A549 (cell line): Measurements from ENCODE around the gene ALDH1A2.

ENCODE experiments used
- BHLHE40 ChIP-seq: IDR thresholded peaks from 2 replicates; pipeline ENCODE4 v1.6.1; 2012; ENCODE audit warnings: low read depth, low read length, inconsistent platforms
- EP300 ChIP-seq, 2 experiments: fragments of >200 bp; sonication (Bioruptor Twin); formaldehyde crosslinking; IDR thresholded peaks; 2 replicates in 1 of 2; 3 replicates in 1 of 2; pipeline ENCODE4 v1.6.1; 2016 to 2017
- MAZ ChIP-seq: fragments of 150-350 bp; IDR thresholded peaks from 2 replicates; pipeline ENCODE4 v1.6.1; 2014; ENCODE audit warnings: antibody characterized with exemption, low read depth, low read length, borderline replicate concordance
- RFX5 ChIP-seq: fragments of 450-650 bp; IDR thresholded peaks from 2 replicates; pipeline ENCODE4 v1.7.1; 2014; ENCODE audit warnings: antibody characterized with exemption, mild to moderate bottlenecking, moderate library complexity
- RNF2 ChIP-seq: fragments of 200-600 bp; sonication (generic); IDR thresholded peaks from 2 replicates; pipeline ENCODE4 v1.6.1; 2016; ENCODE audit warnings: low read depth, mild to moderate bottlenecking, antibody characterized with exemption, moderate library complexity, borderline replicate concordance
- SMC3 ChIP-seq: fragments of >200 bp; sonication (Bioruptor Twin); formaldehyde crosslinking; IDR thresholded peaks from 3 replicates; pipeline ENCODE4 v1.6.1; 2018; ENCODE audit warnings: inconsistent platforms
- SREBF2 ChIP-seq: fragments of 450-650 bp; IDR thresholded peaks from 2 replicates; pipeline ENCODE4 v1.6.1; 2014; ENCODE audit warnings: mild to moderate bottlenecking, moderate library complexity
- TF ChIP-seq, protein P1 (sequence below): fragments of >200 bp; sonication (Bioruptor Twin); formaldehyde crosslinking; IDR thresholded peaks from 3 replicates; pipeline ENCODE4 v1.5.1; 2016

DNA sequence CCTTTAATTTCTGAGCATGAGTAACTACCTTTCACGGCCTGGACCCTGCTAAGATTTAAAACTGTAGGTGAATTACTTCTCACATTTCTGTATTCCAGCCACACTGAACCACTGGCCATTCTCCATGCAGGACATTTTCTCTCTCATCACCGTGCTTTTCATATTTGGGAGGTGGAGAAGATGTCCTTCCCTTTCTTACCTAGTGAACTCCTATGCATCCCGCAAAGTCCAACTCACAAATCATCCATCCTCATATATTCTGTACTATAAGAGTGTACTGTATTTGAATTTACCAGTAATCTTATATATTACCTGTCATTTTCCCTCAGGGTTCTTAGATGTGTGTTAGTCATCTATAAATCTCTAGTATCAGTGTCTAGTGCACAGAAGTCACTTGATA is 139.9 kb downstream of the ALDH1A2 start:
- no peak for TF ChIP-seq SREBF2
- TF ChIP-seq, protein P1, sequence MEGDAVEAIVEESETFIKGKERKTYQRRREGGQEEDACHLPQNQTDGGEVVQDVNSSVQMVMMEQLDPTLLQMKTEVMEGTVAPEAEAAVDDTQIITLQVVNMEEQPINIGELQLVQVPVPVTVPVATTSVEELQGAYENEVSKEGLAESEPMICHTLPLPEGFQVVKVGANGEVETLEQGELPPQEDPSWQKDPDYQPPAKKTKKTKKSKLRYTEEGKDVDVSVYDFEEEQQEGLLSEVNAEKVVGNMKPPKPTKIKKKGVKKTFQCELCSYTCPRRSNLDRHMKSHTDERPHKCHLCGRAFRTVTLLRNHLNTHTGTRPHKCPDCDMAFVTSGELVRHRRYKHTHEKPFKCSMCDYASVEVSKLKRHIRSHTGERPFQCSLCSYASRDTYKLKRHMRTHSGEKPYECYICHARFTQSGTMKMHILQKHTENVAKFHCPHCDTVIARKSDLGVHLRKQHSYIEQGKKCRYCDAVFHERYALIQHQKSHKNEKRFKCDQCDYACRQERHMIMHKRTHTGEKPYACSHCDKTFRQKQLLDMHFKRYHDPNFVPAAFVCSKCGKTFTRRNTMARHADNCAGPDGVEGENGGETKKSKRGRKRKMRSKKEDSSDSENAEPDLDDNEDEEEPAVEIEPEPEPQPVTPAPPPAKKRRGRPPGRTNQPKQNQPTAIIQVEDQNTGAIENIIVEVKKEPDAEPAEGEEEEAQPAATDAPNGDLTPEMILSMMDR, result no peak
- TF ChIP-seq BHLHE40, result no peak
- no peak for TF ChIP-seq EP300 (IDR thresholded peaks at IDR 0.05)
- no peak for TF ChIP-seq MAZ
- TF ChIP-seq RNF2, result no peak
- TF ChIP-seq SMC3, result no peak
- TF ChIP-seq RFX5, result no peak
